PC-3 (cell line): ENCODE results near the gene LIN54.

Source experiments
- EZH2 ChIP-seq: fragments of 300-600 bp; sonication (generic); IDR thresholded peaks from one replicate; pipeline ENCODE4 v1.6.1; 2017; ENCODE audit warnings: antibody characterized with exemption, mild to moderate bottlenecking, low read length; ENCODE audit not compliant: unreplicated experiment
- TF ChIP-seq, protein P1 (sequence below): fragments of 300-600 bp; sonication (generic); conservative IDR thresholded peaks from 2 replicates; pipeline ENCODE4 v1.5.1; 2017; ENCODE audit warnings: antibody characterized with exemption, low read depth, mild to moderate bottlenecking, low read length

GRCh38 chr4:82954212-82954611 lies 56.4 kb downstream of the LIN54 start:
- TF ChIP-seq, protein P1, sequence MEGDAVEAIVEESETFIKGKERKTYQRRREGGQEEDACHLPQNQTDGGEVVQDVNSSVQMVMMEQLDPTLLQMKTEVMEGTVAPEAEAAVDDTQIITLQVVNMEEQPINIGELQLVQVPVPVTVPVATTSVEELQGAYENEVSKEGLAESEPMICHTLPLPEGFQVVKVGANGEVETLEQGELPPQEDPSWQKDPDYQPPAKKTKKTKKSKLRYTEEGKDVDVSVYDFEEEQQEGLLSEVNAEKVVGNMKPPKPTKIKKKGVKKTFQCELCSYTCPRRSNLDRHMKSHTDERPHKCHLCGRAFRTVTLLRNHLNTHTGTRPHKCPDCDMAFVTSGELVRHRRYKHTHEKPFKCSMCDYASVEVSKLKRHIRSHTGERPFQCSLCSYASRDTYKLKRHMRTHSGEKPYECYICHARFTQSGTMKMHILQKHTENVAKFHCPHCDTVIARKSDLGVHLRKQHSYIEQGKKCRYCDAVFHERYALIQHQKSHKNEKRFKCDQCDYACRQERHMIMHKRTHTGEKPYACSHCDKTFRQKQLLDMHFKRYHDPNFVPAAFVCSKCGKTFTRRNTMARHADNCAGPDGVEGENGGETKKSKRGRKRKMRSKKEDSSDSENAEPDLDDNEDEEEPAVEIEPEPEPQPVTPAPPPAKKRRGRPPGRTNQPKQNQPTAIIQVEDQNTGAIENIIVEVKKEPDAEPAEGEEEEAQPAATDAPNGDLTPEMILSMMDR, result no peak
- no peak for TF ChIP-seq EZH2
